ENCODE results near the gene PDGFRB.

- TF ChIP-seq REST (IDR thresholded peaks at IDR 0.05) (no peak), CTCF (IDR thresholded peaks at IDR 0.05; ENCODE audit: low read depth, low read length, missing input control) (no peak), EGR1 (IDR thresholded peaks at IDR 0.05; ENCODE audit: low read depth in 2 of 2) (no peak), TAF1 (conservative IDR thresholded peaks at IDR 0.05) (no peak)
These were observed 13.3 kb downstream of the PDGFRB start for GRCh38 chr5:150142185-150142958.
